Skeletal muscle satellite cell (primary cell): Measurements from ENCODE around the gene TMEM145.

Source experiments
- H3K27me3 ChIP-seq: 2 replicates; pipeline ENCODE4 v1.7.0; 2013; ENCODE audit warnings: low read length; ENCODE audit not compliant: control insufficient read depth, insufficient read depth
- H3K36me3 ChIP-seq: 2 replicates; pipeline ENCODE4 v1.7.0; 2013; ENCODE audit warnings: mild to moderate bottlenecking, control low read depth, low read length; ENCODE audit not compliant: insufficient read depth
- H3K4me1 ChIP-seq: 2 replicates; pipeline ENCODE4 v1.7.0; 2013; ENCODE audit warnings: low read length; ENCODE audit not compliant: control insufficient read depth, insufficient read depth
- H3K4me2 ChIP-seq: 2 replicates; pipeline ENCODE4 v1.7.0; 2013; ENCODE audit warnings: mild to moderate bottlenecking, low read length
- H3K4me3 ChIP-seq: 2 replicates; pipeline ENCODE4 v1.7.0; 2013; ENCODE audit warnings: low read length
- H3K9ac ChIP-seq: 2 replicates; pipeline ENCODE4 v1.7.0; 2013; ENCODE audit warnings: mild to moderate bottlenecking, low read depth, low read length, moderate library complexity
- H3K9me3 ChIP-seq: replicated peaks from 2 replicates; pipeline ENCODE4 v1.7.0; 2013; ENCODE audit warnings: mild to moderate bottlenecking, control low read depth, low read length

Gene TMEM145

DNA sequence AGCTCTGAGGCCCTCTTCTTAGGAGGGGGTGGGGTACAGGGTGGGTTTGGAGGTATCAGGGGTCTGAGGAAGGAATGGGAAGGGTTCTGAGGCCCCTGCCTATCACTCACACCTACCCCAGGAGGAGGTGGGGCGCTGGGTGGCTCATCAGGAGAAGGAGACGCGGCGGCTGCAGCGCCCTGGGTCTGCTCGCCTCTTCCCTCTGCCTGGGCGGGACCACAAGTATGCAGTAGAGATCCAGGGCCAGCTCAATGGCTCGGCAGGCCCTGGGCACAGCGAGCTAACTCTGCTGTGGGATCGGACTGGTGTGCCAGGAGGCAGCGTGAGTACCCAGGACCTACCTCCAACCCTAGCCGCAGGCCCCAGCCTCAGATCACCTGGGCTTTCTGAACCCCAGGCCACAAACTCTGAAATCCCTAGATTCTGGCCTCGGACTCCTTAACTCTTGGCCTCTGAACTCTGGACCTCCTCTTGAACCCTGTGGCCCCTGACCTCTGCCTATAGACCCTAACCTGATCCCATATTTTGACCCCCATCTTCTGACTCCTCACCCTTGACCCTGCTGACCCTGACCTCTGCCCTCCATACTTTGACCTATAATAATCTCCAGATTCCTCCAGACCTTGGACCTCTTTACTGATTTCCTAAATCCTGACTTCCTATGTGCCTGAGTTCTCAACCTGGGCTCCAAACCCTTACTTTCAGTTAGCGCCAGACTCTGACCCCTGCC lies 36.4 kb downstream of the TMEM145 start:
- Histone ChIP-seq H3K4me1 (peaks cover 3% of the 10 kb centered on the region), H3K9ac (no peak overlapping the region)

DNA sequence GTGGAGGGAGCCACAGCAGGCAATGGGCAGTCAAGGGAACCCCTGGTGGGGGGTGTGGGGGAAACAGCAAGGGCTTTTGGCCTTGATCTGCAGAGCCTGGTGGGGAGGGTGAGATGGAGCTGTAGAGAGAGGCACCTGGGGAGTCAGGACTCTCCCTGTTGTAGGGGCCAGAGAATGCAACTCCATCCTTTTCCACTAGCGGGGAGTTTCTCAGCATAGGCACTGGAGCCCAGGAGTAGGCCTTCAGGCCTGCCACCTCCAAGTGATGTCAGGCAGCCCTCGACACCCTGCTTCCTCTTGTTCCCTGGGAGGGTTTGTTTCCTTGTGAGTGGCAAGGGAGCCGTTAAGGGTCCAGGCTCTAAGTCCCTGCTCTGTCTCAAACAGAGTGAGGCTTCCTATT lies 37.3 kb downstream of the TMEM145 start:
- no peak overlapping the region for H3K9ac ChIP-seq
- peaks cover 18% of the 10 kb centered on the region for H3K36me3 ChIP-seq
- H3K27me3 ChIP-seq = no peaks in the 10 kb centered on the region
- no peaks in the 10 kb centered on the region for H3K9me3 ChIP-seq
- peaks cover under 1% of the 10 kb centered on the region for H3K4me1 ChIP-seq
- no peak overlapping the region for H3K4me2 ChIP-seq
- no peak overlapping the region for H3K4me3 ChIP-seq

More for the DNA sequence above, 36.4 kb downstream of the TMEM145 start:
- peaks cover 16% of the 10 kb centered on the region for H3K36me3 ChIP-seq
- H3K9me3 ChIP-seq = no peaks in the 10 kb centered on the region
- no peaks in the 10 kb centered on the region for H3K27me3 ChIP-seq
- no peak overlapping the region for H3K4me2 ChIP-seq
- H3K4me3 ChIP-seq = no peak overlapping the region

DNA sequence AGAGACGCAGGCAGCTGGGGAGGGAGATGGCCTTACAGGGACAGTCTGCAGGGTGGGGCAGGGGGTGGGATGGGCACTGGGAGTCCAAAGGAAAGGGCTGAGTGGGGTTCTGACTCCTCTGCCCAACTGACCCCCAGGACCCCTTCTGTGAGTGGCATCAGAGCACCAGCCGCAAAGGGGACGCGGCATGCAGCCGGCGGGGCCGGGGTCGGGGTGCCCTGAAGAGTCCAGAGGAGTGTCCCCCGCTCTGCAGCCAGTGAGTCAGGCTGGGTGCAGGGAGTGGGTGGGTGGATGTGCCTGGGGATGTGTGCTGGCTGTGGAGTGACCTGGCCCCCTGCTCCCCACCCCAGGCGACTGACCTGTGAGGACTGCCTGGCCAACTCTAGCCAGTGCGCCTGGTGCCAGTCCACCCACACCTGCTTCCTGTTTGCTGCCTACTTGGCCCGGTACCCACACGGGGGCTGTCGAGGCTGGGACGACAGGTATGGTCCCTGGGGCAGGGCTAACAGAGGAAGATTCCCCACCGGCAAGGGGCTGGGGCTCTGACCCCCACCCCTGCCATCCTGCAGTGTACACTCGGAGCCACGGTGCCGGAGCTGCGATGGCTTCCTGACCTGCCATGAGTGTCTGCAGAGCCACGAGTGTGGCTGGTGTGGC lies 38.1 kb downstream of the TMEM145 start:
- H3K27me3 ChIP-seq = no peaks in the 10 kb centered on the region
- no peak overlapping the region for H3K4me3 ChIP-seq
- H3K4me1 ChIP-seq = no peaks in the 10 kb centered on the region
- H3K9me3 ChIP-seq = no peaks in the 10 kb centered on the region
- peaks cover 24% of the 10 kb centered on the region for H3K36me3 ChIP-seq
- H3K9ac ChIP-seq = no peak overlapping the region
- no peak overlapping the region for H3K4me2 ChIP-seq

DNA sequence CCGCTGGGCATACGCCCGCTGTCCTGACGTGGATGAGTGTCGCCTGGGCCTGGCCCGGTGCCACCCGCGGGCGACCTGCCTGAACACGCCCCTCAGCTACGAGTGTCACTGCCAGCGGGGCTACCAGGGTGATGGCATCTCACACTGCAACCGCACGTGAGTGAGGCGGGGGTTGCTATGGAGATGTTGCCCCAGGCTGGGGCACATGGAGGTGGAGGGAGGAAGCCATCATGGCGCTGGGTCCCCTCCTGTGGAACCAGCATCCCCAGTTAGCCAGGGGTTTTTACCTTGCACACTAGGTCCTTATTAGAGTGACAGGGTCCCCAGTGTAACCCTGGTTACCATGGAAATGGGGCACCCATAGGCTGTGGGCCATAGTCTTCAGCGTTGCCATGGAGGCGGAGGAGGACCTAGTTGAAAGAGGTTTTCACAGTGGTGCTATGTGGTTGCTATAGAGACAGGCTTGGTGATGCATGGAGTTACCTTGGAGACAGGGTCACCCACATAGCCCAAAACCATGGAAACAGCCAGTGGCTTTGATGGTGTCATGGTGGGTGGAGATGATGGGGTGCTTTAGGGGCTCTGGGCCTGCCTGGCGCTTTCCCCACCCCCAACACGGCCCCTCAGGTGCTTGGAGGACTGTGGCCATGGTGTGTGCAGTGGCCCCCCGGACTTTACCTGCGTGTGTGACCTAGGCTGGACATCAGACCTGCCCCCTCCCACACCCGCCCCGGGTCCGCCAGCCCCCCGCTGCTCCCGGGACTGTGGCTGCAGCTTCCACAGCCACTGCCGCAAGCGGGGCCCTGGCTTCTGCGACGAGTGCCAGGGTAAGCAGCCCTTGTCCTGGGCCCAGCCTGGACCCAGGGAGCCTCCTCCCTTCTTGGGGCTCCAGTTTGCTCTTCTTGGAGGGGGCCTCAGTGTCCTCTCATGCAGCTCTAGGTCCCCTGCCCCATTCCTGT lies 39.5 kb downstream of the TMEM145 start:
- H3K9ac ChIP-seq = no peak overlapping the region
- no peak overlapping the region for H3K4me3 ChIP-seq
- no peaks in the 10 kb centered on the region for H3K9me3 ChIP-seq
- H3K36me3 ChIP-seq = peaks cover 29% of the 10 kb centered on the region
- no peaks in the 10 kb centered on the region for H3K4me1 ChIP-seq
- H3K4me2 ChIP-seq = no peak overlapping the region
- H3K27me3 ChIP-seq = no peaks in the 10 kb centered on the region

DNA sequence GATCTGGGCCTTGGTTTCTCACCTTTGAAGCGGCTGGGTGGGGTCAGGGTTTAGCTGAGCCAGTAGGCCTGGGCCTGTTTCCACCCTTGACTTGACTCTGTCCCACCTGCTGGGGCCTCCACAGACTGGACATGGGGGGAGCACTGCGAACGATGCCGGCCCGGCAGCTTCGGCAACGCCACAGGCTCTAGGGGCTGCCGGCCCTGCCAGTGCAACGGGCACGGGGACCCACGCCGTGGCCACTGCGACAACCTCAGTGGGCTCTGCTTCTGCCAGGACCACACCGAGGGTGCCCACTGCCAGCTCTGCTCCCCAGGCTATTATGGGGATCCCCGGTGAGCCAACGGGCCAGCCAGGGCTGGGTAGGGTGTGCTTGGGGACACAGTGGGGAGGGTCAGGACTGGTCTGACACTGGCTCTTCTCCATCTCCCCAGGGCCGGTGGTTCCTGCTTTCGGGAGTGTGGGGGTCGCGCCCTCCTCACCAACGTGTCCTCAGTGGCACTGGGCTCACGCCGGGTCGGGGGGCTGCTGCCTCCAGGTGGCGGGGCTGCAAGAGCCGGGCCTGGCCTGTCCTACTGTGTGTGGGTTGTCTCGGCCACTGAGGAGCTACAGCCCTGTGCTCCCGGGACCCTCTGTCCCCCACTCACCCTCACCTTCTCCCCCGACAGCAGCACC lies 40.4 kb downstream of the TMEM145 start:
- Histone ChIP-seq H3K4me1 (no peaks in the 10 kb centered on the region), H3K36me3 (peaks cover 24% of the 10 kb centered on the region), H3K9ac (no peak overlapping the region)

DNA sequence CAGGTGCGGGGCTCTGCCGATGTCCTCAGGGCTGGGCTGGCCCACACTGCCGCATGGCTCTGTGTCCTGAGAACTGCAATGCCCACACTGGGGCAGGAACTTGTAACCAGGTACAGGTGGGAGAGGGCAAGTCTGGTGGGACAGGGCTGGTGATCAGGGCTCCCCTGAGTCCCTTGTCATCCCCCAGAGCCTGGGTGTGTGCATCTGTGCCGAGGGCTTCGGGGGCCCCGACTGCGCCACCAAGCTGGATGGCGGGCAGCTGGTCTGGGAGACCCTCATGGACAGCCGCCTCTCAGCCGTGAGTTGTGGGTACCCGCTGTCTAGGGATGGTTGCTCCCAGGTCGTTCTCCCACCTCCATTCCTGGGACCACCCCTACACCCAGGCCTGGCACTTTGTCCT lies 42.8 kb downstream of the TMEM145 start:
- Histone ChIP-seq H3K36me3 (peaks cover 17% of the 10 kb centered on the region), H3K9me3 (no peaks in the 10 kb centered on the region), H3K4me3 (no peak overlapping the region), H3K27me3 (no peaks in the 10 kb centered on the region), H3K4me1 (no peaks in the 10 kb centered on the region), H3K9ac (no peak overlapping the region), H3K4me2 (no peak overlapping the region)

More for the DNA sequence above, 40.4 kb downstream of the TMEM145 start:
- Histone ChIP-seq H3K9me3 (no peaks in the 10 kb centered on the region), H3K4me2 (no peak overlapping the region), H3K27me3 (no peaks in the 10 kb centered on the region), H3K4me3 (no peak overlapping the region)

DNA sequence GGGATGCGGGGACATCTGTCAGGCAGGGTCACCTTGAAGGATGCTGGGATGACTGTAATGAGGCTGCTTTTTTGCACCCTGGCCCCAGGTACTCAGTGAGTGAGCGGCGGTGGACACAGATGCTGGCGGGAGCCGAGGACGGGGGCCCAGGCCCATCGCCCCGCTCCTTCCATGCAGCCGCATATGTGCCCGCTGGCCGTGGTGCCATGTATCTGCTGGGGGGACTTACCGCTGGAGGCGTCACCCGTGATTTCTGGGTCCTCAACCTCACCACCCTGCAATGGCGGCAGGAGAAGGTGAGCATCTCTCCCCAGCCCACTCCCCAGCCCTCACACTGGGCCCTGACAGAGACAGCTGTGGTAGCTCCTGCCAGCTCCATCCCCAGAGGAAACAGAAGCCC lies 43.6 kb downstream of the TMEM145 start:
- Histone ChIP-seq H3K27me3 (no peaks in the 10 kb centered on the region), H3K4me3 (no peak overlapping the region), H3K9ac (no peak overlapping the region), H3K9me3 (no peaks in the 10 kb centered on the region), H3K4me2 (no peak overlapping the region), H3K36me3 (peaks cover 17% of the 10 kb centered on the region), H3K4me1 (no peaks in the 10 kb centered on the region)

DNA sequence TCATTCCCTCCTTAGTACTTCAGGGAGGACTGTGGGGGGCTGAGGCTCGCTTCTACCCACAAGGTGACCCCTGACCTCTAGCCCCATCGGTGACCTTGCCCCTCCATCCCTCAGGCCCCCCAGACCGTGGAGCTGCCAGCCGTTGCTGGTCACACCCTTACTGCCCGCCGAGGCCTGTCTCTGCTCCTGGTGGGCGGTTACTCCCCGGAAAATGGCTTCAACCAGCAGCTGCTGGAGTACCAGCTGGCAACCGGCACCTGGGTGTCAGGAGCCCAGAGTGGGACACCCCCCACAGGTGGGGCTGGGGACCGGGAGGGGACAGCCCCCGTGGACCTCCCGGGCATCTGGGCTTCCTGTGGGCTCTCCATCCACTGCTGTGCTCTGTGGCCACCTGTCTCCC lies 44.2 kb downstream of the TMEM145 start:
- Histone ChIP-seq H3K9ac (no peak overlapping the region), H3K9me3 (no peaks in the 10 kb centered on the region), H3K4me3 (no peak overlapping the region), H3K27me3 (no peaks in the 10 kb centered on the region), H3K36me3 (peaks cover 17% of the 10 kb centered on the region), H3K4me1 (no peaks in the 10 kb centered on the region), H3K4me2 (no peak overlapping the region)

DNA sequence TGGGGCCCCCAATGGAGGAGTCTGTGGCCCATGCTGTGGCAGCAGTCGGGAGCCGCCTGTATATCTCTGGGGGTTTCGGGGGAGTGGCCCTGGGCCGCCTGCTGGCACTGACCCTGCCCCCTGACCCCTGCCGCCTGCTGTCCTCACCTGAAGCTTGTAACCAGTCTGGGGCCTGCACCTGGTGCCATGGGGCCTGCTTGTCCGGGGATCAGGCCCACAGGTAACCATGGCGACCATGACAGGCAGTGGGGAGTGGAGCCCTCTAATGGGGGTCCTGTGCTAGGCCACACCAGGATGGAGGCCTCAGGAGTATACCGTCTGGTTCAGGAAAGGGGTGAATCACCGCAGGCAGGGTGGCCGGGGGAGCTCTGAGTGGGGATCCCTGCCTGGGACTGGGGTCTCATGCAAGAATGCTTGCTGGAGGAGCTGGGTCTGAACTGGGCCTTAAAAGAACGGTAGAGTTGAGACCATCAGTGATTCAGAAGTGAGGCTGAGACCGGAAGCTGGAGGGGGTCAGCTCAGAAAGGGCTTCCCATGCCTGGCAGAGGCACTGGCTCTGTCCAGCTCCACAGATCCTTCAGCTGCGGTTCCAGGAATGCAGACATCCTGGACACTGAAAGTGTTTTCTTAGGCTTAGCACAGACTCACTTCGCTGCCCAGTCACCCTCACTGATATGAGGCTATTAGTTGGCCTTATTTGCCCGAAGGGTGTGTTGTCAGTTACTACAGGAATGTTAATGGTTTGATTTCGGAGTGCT lies 47.9 kb downstream of the TMEM145 start:
- Histone ChIP-seq H3K36me3 (peaks cover 19% of the 10 kb centered on the region), H3K27me3 (no peaks in the 10 kb centered on the region), H3K4me1 (no peaks in the 10 kb centered on the region), H3K4me2 (no peak overlapping the region), H3K4me3 (no peak overlapping the region), H3K9me3 (no peaks in the 10 kb centered on the region), H3K9ac (no peak overlapping the region)

DNA sequence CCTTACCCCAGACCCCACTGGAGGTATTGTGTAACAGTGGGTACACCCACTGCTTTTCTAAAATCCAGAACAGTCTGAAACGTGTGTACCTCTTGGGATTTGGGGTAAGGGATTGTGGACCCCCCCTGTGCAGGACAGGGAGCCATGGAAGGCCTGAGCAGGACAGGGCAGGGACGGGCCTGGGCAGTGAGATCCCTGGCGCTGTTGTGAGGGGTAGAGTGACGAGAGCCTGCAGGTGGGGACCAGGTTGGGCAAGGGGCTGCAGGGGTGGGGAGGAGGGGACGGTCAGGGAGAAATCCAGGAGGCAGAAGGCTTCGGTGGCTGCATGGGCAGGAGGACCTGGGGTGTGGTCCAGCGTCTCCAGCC lies 48.4 kb downstream of the TMEM145 start:
- H3K9ac ChIP-seq = no peak overlapping the region
- no peaks in the 10 kb centered on the region for H3K4me1 ChIP-seq
- no peaks in the 10 kb centered on the region for H3K27me3 ChIP-seq
- peaks cover 16% of the 10 kb centered on the region for H3K36me3 ChIP-seq
- no peaks in the 10 kb centered on the region for H3K9me3 ChIP-seq
- no peak overlapping the region for H3K4me3 ChIP-seq
- no peak overlapping the region for H3K4me2 ChIP-seq
